ENCODE results near the gene LPP. TPM values are rescaled to one million over a fixed set of nuclear protein-coding genes. Genes with fewer than 3 reads are reported as not detected.
A peak's percentile ranks its signal among the peaks of the same experiment; 100 is the strongest.

LPP gene
- total RNA-seq, 6 experiments from 2014 or later: 41.5 to 90.5 (median 69.5) TPM

DNA sequence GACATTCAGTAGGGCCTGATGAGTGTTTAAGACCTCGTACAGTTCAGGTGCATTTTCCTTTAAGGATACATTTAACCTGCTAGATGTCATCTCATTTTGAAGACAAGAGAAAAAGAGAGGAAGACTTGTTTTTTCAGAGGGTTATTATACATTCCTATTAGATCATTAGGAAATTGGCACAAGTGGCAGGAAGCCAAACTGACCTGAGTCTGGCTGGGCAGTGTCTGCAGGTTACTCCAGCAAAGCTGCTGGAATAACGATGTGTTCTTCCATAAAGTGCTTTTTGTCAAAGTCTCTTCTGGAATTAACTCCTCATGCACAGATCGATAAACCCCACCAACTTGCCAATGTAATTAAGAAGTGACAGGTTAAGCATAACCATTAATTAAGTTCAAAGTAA lies 621.5 kb downstream of the LPP start:
- WGBS (ENCODE audit: insufficient coverage, low coverage, low lambda C conversion rate, missing lambda C conversion rate): 41% methylated on average over 3 of the region's 3 CpGs
- ATAC-seq (peak; percentile 35 to 65 (median 58)), DNase-seq (peak; percentile 49 to 74 (median 55))
- Histone ChIP-seq H3K9me3 (no peaks in the 10 kb centered on the region), H3K4me3 (no peak overlapping the region), H3K36me3 (no peaks in the 10 kb centered on the region), H3K27me3 (no peaks in the 10 kb centered on the region), H3K27ac (no peak overlapping the region), H3K4me1 (peaks cover 0 to 55% (median 29%) of the 10 kb centered on the region in 4 donors)
- intact Hi-C loops (cut with DNase I): no loop called here
- TF ChIP-seq CTCF (IDR thresholded peaks at IDR 0.05) (no peak), POLR2A (IDR thresholded peaks at IDR 0.05) (no peak)

GRCh38 chr3:188776447-188776846 lies 622.5 kb downstream of the LPP start:
- peaks cover 0 to 63% (median 29%) of the 10 kb centered on the region in 4 donors for H3K4me1 ChIP-seq
- H3K36me3 ChIP-seq: no peaks in the 10 kb centered on the region
- ATAC-seq: no peak
- no peaks in the 10 kb centered on the region for H3K9me3 ChIP-seq
- 80% methylated on average over 1 of the region's 1 CpG for WGBS (ENCODE audit: insufficient coverage, low coverage, low lambda C conversion rate, missing lambda C conversion rate)
- no peak for TF ChIP-seq POLR2A (IDR thresholded peaks at IDR 0.05)
- no peak for TF ChIP-seq CTCF (IDR thresholded peaks at IDR 0.05)
- intact Hi-C loops (cut with DNase I): no loop called here
- H3K4me3 ChIP-seq: no peak overlapping the region
- no peaks in the 10 kb centered on the region for H3K27me3 ChIP-seq
- no peak for DNase-seq
- no peak overlapping the region for H3K27ac ChIP-seq

- intact Hi-C loops (cut with DNase I): no loop called here
- 23% methylated on average over 1 of the region's 1 CpG for WGBS (ENCODE audit: insufficient coverage, low coverage, low lambda C conversion rate, missing lambda C conversion rate)
Observed at GRCh38 chr3:188778091-188778852, 624.3 kb downstream of the LPP start.

DNA sequence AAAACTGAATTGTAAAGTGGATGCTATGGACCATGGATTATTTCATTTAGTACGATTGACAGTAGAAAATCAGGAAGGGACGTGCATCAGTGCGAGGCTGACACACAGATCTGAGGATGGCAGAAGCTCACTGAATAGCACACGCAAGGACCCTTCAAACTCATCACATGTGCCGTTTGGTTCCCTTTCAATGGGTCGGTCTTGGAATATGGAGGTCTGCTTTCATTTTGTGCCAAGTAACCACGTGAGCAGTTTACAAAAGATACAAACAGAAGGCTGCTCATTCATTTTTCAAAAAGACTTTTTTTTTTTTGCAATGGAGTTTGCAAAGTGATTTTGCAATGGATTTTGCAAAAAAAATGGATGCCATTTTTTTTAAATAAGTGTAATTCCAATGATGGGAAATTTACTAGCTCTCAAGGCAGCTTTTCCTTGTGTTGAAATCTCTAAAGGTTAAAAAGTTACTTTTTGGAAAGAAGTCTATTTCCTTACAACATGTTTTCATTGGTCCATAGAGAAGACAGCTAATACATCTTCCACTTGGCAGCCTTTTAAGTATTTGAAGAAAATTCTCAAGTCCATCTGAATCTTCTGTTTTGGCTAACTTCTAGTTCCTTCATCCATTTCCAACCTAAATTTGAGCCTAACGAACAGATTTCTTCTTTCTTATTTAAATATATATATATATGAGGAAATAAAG lies 625.5 kb downstream of the LPP start:
- H3K27ac ChIP-seq: peak overlapping the region; percentile 51 to 72 (median 61)
- TF ChIP-seq POLR2A (IDR thresholded peaks at IDR 0.05): no peak
- H3K4me1 ChIP-seq: peaks cover 0 to 57% (median 24%) of the 10 kb centered on the region in 4 donors
- H3K36me3 ChIP-seq: no peaks in the 10 kb centered on the region
- no peaks in the 10 kb centered on the region for H3K27me3 ChIP-seq
- 82% methylated on average over 8 of the region's 8 CpGs for WGBS (ENCODE audit: insufficient coverage, low coverage, low lambda C conversion rate, missing lambda C conversion rate)
- H3K4me3 ChIP-seq: no peak overlapping the region
- ATAC-seq (no peak), DNase-seq (no peak)
- no peaks in the 10 kb centered on the region for H3K9me3 ChIP-seq
- intact Hi-C loops (cut with DNase I): no loop called here

More at GRCh38 chr3:188778091-188778852, 624.3 kb downstream of the LPP start:
- TF ChIP-seq POLR2A (IDR thresholded peaks at IDR 0.05) (no peak), CTCF (IDR thresholded peaks at IDR 0.05) (no peak)
- Histone ChIP-seq H3K9me3 (no peaks in the 10 kb centered on the region), H3K4me3 (no peak overlapping the region), H3K27me3 (no peaks in the 10 kb centered on the region), H3K27ac (peak overlapping the region in 2 of 3 donors; percentile 2 to 24), H3K36me3 (no peaks in the 10 kb centered on the region), H3K4me1 (peaks cover 0 to 60% (median 25%) of the 10 kb centered on the region in 4 donors)
- DNase-seq (no peak), ATAC-seq (peak in 3 of 4 donors; percentile 20 to 56 (median 28))

All from right lobe of liver (tissue), 6 donors.